A549 (cell line): ENCODE results near the gene KCNIP3.

Experiments used
- EP300 ChIP-seq, 2 experiments: fragments of >200 bp; sonication (Bioruptor Twin); formaldehyde crosslinking; IDR thresholded peaks; 2 replicates in 1 of 2; 3 replicates in 1 of 2; pipeline ENCODE4 v1.6.1; 2016 to 2017
- JUN ChIP-seq, 2 experiments: fragments of >200 bp; sonication (Bioruptor Twin); formaldehyde crosslinking; IDR thresholded peaks; 2 replicates in 1 of 2; 3 replicates in 1 of 2; pipeline ENCODE4 v1.6.1; 2016 to 2017
- MAX ChIP-seq: IDR thresholded peaks from 2 replicates; pipeline ENCODE4 v1.6.1; 2012
- RCOR1 ChIP-seq: fragments of 150-350 bp; IDR thresholded peaks from 2 replicates; pipeline ENCODE4 v1.6.1; 2014; ENCODE audit warnings: antibody characterized with exemption, low read length, low read depth

GRCh38 chr2:95352310-95353054, 55.3 kb downstream of the KCNIP3 start:
- no peak for TF ChIP-seq RCOR1
- TF ChIP-seq MAX: no peak
- TF ChIP-seq EP300 (IDR thresholded peaks at IDR 0.05): no peak
- no peak for TF ChIP-seq JUN (IDR thresholded peaks at IDR 0.05)
